ENCODE measurements around the gene HSPA1L.

Gene HSPA1L

DNA sequence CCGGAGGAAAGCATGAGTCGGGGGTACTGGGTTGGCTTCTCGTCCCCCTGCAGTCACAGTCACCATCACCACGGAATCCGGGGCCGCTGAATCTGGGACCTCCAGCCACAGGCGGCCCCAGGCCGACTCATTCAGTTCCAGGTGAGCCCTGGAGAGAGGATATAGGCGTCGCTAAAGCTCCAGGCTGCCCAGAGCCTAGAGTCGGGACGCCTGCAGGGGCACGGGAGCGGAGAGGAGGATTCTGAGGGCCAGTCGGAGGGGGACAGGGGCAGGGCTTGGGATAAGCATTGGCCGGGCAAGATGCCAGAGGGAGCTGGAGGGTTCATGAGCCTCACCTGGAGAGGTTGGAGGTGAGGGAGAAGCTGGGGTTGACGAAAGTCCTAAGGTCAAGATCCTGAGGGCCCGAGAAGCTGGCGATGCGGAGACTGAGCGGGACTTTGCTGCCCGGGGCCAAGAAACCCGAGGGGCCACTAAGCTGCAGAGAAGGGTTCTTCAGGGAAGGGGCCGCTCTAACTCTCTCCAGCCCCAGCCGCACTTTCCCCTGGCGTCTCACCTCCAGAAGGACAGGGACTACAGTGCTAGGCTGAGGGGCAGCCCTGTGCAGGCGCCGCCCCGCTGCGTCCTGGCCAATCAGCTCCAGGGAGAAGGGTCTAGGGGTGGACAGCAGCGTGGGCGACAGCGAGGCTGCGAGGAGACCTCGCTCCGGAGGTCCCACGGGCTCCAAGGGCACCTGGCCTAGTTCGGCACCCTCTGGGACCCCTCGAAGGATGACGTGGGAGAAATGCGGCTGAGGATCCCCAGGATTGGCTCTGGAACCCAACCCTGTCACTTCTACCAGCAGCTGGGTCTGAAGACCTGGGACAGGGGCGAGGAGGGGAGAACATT lies 48.9 kb downstream of the HSPA1L start:
- DNase-seq, result peak; percentile 60

DNA sequence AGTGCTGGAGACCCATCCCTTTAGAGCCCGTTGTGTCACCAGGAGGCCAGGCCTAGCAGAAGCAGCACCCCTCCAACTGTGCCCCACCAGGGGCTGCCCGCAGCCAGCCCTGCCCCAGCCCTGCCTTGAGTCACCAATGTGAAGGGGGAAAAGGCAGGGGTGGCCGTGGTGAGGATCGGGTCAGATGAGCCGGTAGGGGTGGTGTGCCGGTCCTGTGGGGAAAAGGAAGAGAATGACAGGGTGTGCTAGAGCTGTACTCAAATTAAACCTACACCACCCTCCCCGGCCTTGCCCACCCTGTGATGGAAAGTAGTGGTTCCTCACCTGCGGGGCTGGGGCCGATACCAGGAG lies 49.5 kb downstream of the HSPA1L start:
- DNase-seq, result no peak

DNA sequence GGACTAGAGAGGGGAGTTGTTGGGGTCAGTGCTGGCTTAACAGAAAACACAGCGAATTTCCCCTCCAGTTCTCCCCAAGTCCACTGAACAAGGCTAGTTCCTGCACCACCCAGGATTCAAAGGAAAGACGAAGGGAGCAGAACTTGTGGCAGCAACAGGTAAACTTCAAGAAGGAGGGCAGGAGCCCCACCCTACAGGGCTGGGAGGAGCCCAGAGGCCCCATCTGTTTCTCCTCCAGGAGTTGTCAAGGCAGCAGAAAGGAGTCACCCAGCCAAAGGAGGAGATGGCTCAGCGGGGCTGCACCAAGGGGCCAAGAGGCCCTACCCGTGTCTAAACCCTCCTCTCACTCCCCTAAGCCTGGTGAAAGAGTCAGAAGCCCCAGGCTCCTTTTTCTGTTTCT lies 50.9 kb downstream of the HSPA1L start:
- no peak for DNase-seq

DNA sequence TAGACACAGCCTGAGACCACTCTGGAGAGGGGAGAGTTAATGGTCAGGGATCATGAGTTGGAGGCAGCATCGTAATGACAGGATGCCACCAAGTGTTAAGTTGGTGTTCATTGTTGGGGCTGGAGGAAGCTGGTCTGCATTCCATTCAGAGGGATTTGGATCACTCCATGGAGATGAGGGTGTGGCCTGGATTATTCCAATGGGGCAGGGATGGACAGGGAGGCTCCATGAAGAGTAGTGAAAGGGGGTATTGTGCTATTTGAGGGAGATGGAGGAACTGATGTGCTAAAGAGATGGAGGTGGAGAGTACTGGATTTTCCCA lies 51.5 kb downstream of the HSPA1L start:
- DNase-seq, result no peak

DNA sequence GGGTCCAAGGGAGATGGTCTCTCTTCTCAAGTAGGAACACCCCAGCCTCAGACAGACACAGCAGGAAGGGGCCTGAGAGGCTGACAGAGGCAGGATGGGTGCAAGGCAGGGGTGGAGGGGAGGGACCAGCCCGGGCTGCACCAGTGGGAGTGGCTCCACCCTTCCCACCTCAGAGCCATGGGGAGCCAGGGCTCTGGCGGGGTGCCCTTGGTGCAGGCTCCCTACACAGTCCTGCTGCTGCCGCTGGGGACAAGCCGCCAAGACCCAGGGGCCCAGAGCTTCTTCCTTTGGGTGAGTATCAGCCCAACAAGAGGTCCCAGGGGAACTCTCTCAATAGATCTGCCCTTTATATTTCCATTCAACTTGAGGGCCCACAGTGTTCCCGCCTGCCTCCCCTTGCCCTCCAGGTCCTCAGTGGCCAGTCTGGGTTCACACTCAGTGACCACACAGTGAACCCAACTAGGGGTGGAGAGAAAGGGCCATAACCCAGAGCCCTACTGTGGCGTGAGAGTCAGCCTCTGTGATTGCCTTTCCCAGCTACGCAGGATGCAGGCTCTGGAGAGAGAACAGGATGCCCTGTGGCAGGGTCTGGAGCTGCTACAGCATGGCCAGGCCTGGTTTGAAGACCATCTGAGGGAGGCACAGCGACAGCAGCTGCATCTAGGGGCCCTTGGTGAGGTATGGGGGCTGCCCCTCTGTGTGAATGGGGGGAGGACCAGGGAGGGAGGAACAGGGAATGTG lies 52.0 kb downstream of the HSPA1L start:
- no peak for DNase-seq

DNA sequence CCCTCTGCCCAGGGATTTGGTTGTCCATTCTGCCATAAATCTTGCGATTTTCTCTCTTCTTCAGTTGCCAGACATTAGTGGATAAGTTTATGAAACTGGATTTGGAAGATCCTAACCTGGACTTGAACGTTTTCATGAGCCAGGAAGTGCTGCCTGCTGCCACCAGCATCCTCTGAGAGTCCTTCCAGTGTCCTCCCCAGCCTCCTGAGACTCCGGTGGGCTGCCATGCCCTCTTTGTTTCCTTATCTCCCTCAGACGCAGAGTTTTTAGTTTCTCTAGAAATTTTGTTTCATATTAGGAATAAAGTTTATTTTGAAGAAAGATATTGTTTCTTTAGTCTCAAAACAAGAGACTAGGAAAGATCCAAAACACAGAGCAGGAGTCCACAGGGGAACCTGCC lies 52.7 kb downstream of the HSPA1L start, which contains the start of gene SAPCD1:
TSS of gene SAPCD1 (plus strand) at position 301 of the 400 bp plus-strand sequence. CDS start 399 bp downstream, outside the sequence.
- DNase-seq, result no peak

DNA sequence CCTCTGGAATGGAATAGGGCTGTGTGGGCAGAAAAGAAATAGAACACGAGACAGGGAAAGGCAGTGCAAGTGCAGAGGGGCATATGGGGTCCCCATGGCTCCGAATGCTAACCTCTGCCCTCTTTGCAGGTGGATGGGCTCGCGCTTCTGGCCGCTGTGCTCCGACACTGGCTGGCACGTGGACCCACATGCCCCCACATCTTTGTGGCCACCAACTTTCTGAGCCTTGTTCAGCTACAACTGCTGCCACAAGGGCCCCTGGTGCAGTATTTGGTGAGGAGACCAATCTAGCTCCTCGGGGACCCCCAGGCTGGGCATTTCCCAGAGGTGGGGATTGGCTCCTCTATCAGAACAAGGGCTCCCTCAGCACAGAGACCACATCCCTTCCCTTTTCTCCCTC lies 53.7 kb downstream of the HSPA1L start:
- DNase-seq, result no peak

DNA sequence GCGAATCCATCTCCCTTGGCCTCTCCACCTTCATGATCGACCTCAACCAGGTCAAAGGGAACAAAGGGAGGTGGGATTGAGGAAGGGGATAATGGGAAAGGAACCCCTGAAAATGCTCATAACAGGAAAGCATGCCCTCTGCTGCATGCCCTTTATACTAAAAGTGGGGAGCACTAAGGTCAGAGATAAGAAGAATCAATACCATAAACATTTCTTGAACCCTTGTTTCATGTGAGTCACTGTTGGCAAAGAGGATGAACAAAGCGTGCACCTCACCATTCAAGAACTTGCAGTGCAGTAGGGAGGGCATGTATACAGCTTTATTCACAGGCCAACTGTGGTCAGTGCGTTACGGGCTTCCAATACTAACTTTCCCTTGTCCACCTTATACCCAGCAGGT lies 54.3 kb downstream of the HSPA1L start:
- DNase-seq, result no peak
